NB4 (cell line): ENCODE results near the gene OPA1.

Experiments used
- CTCF ChIP-seq: IDR thresholded peaks from one replicate; pipeline ENCODE4 v1.5.1; 2012; ENCODE audit warnings: low read depth, low read length
- POLR2A ChIP-seq: IDR thresholded peaks from 2 replicates; pipeline ENCODE4 v1.6.1; 2011; ENCODE audit warnings: mild to moderate bottlenecking; ENCODE audit not compliant: insufficient read length; ENCODE audit errors: extremely low read depth

DNA sequence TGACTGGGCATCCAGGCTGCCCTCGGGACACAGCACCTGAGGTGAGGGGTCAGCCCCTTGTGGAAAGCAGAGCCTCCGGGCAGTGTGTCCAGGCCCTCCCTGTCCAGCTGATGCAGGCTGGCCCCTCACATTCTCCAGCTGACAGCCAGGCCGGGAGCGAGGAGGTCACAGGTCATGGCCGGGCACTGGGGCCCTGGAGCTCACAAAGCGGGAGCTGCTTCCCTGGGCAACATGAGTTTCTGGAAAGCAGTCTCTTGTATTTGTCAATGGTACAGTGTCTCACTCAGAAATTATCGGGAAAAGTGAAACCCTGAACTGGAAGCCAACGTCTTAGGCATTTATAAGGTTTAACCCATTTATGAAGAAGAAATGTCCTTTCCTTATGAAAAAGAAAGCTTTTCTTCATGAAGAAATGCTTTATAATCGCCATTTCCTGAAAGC, 118.5 kb downstream of the OPA1 start:
- TF ChIP-seq CTCF = no peak
- no peak for TF ChIP-seq POLR2A
